Ramos (cell line): ENCODE measurements around the gene SMARCA4.
"Not testable (repeated sequence)": the region's sequence is repeated elsewhere in the genome, so short reads cannot be mapped to it uniquely, and the experiment has no call there.

Experiments used
- in situ Hi-C: fragments of 300-500 bp; cut with MboI; formaldehyde crosslinking; loops from one replicate; pipeline ENCODE4 v1.14.3; 2022; ENCODE audit warnings: low sequenced_read_pairs; ENCODE audit not compliant: unreplicated experiment

The SMARCA4 gene

GRCh38 chr19:10971107-10971726, 10.4 kb downstream of the SMARCA4 start:
- in situ Hi-C loops = loop anchor here (25.0 kb wide), 1 partner anchor 734 kb away; the partner anchor contains the start of gene S1PR2

GRCh38 chr19:10975374-10976130, 14.7 kb downstream of the SMARCA4 start:
- in situ Hi-C loops = no loop called here

GRCh38 chr19:10976131-10976892, 15.5 kb downstream of the SMARCA4 start:
- in situ Hi-C loops = no loop called here

GRCh38 chr19:10977742-10978092, 16.9 kb downstream of the SMARCA4 start:
- in situ Hi-C loops = no loop called here

- in situ Hi-C loops = loop anchor here (5.0 kb wide), 1 partner anchor 38 kb away; no protein-coding TSS in a partner anchor
These were observed 19.1 kb downstream of the SMARCA4 start for GRCh38 chr19:10979951-10980381.

GRCh38 chr19:10981252-10981895, 20.5 kb downstream of the SMARCA4 start:
- in situ Hi-C loops = loop anchor here (5.0 kb wide), 1 partner anchor 39 kb away; no protein-coding TSS in a partner anchor

- in situ Hi-C loops = loop anchor here (5.0 kb wide), 1 partner anchor 41 kb away; no protein-coding TSS in a partner anchor
These were observed 22.2 kb downstream of the SMARCA4 start for GRCh38 chr19:10983026-10983425.

GRCh38 chr19:10984166-10984735, 23.4 kb downstream of the SMARCA4 start:
- in situ Hi-C loops = loop anchor here (5.0 kb wide), 1 partner anchor 42 kb away; no protein-coding TSS in a partner anchor

GRCh38 chr19:10985502-10985901, 24.7 kb downstream of the SMARCA4 start:
- in situ Hi-C loops = no loop called here

GRCh38 chr19:10986301-10987127, 25.7 kb downstream of the SMARCA4 start:
- in situ Hi-C loops = no loop called here

- in situ Hi-C loops = no loop called here
These were observed 26.9 kb downstream of the SMARCA4 start for GRCh38 chr19:10987571-10988297.

- in situ Hi-C loops = no loop called here
These were observed 27.6 kb downstream of the SMARCA4 start for GRCh38 chr19:10988380-10988779.

- in situ Hi-C loops = no loop called here
These were observed 28.1 kb downstream of the SMARCA4 start for GRCh38 chr19:10988921-10989320.

- in situ Hi-C loops = no loop called here
These were observed 30.2 kb downstream of the SMARCA4 start for GRCh38 chr19:10991076-10991475.

- in situ Hi-C loops = no loop called here
These were observed 30.8 kb downstream of the SMARCA4 start for GRCh38 chr19:10991521-10992081.

- in situ Hi-C loops = not testable (repeated sequence)
These were observed 31.3 kb downstream of the SMARCA4 start for GRCh38 chr19:10992174-10992573.

GRCh38 chr19:10995926-10996600, 35.2 kb downstream of the SMARCA4 start:
- in situ Hi-C loops = no loop called here
